ENCODE measurements around the gene FBRS. TPM values are rescaled to one million over a fixed set of nuclear protein-coding genes. Genes with fewer than 3 reads are reported as not detected.

The FBRS gene
- total RNA-seq, 1 experiment from 2014 or later: 16.8 TPM

DNA sequence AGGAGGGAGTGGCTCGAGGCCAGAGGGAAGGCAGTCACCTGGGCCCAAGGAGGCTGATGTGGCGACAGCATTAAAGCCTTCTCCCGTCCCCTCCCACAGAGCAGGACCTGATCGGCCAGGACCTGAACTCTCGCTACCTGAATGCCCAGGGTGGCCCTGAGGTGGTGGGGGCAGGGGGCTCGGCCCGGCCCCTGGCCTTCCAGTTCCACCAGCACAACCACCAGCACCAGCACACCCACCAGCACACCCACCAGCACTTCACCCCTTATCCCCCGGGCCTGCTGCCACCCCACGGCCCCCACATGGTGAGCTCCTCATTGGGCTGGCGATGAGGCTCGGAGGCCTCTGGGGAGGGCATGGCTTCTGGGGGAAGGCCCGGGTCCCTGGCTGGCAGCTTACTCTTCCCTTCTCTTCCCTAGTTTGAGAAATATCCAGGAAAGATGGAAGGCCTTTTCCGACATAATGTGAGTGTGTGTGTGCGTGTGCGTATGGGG is 6.4 kb downstream of the FBRS start:
- Histone ChIP-seq H3K18ac (ENCODE audit: insufficient read length, low read depth, low read length) (no peak overlapping the region), H4K91ac (ENCODE audit: insufficient read length, low read depth, low read length) (no peak overlapping the region), H3K4ac (ENCODE audit: low read depth, low read length) (no peak overlapping the region), H4K5ac (ENCODE audit: insufficient read length, low read depth, low read length) (no peak overlapping the region), H3K9me3 (ENCODE audit: control insufficient read depth, low read depth, low read length) (no peaks in the 10 kb centered on the region), H3K23ac (ENCODE audit: insufficient read length, low read depth, low read length) (no peak overlapping the region), H2BK5ac (ENCODE audit: insufficient read length, low read length) (no peak overlapping the region), H2AK5ac (ENCODE audit: insufficient read length, low read length) (no peak overlapping the region), H3K14ac (ENCODE audit: insufficient read depth, low read length) (no peak overlapping the region), H3K79me2 (ENCODE audit: insufficient read depth, low read length) (no peaks in the 10 kb centered on the region), H3K9ac (ENCODE audit: extremely low read depth, insufficient read length, low read length) (no peak overlapping the region), H3K79me1 (ENCODE audit: insufficient read depth, low read depth, low read length, poor library complexity, severe bottlenecking) (no peaks in the 10 kb centered on the region), H2BK120ac (ENCODE audit: low read depth, low read length, poor library complexity, severe bottlenecking) (no peak overlapping the region), H2BK20ac (ENCODE audit: low read depth, low read length, poor library complexity, severe bottlenecking) (no peak overlapping the region), H2AFZ (ENCODE audit: low read length) (no peak overlapping the region), H4K8ac (replicated peaks; ENCODE audit: insufficient read length, low read depth, low read length) (no peak overlapping the region), H3T11ph (ENCODE audit: low read length) (no peak overlapping the region), H2BK12ac (ENCODE audit: insufficient read length, low read depth, low read length) (no peak overlapping the region), H3K23me2 (ENCODE audit: insufficient read length, low read depth, low read length, poor library complexity, severe bottlenecking) (peaks cover under 1% of the 10 kb centered on the region), H3K27ac (ENCODE audit: insufficient read length, low read depth, low read length) (no peak overlapping the region), H2BK15ac (ENCODE audit: low read depth, low read length) (no peak overlapping the region), H3K27me3 (ENCODE audit: insufficient read depth, low read length) (peaks cover 16% of the 10 kb centered on the region; the same call in 1 of the 2 replicates), H3K56ac (ENCODE audit: insufficient read length, low read depth, low read length) (no peak overlapping the region), H3K4me2 (ENCODE audit: insufficient read depth, insufficient read length, low read length) (no peak overlapping the region), H3K4me1 (ENCODE audit: insufficient read depth, low read length) (no peaks in the 10 kb centered on the region), H4K20me1 (ENCODE audit: control insufficient read depth, insufficient read depth, insufficient read length) (no peaks in the 10 kb centered on the region)
- Mint-ChIP-seq H3K4me3 (no peak overlapping the region), H3K4me1 (peaks cover 0 to 6% of the 10 kb centered on the region in 2 experiments; a peak in 1 of 4 replicates), H3K27ac (no peak overlapping the region), H3K36me3 (ENCODE audit: insufficient read depth in 1 of 3, low read depth in 3 of 3) (peaks cover 27 to 71% (median 62%) of the 10 kb centered on the region in 3 experiments), H3K27me3 (ENCODE audit: low read depth) (peaks cover 87% of the 10 kb centered on the region), H3K9me3 (no peaks in the 10 kb centered on the region)
- no peak for DNase-seq
- TF ChIP-seq, protein P1, sequence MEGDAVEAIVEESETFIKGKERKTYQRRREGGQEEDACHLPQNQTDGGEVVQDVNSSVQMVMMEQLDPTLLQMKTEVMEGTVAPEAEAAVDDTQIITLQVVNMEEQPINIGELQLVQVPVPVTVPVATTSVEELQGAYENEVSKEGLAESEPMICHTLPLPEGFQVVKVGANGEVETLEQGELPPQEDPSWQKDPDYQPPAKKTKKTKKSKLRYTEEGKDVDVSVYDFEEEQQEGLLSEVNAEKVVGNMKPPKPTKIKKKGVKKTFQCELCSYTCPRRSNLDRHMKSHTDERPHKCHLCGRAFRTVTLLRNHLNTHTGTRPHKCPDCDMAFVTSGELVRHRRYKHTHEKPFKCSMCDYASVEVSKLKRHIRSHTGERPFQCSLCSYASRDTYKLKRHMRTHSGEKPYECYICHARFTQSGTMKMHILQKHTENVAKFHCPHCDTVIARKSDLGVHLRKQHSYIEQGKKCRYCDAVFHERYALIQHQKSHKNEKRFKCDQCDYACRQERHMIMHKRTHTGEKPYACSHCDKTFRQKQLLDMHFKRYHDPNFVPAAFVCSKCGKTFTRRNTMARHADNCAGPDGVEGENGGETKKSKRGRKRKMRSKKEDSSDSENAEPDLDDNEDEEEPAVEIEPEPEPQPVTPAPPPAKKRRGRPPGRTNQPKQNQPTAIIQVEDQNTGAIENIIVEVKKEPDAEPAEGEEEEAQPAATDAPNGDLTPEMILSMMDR (conservative IDR thresholded peaks at IDR 0.05): no peak
- no CpG with 5 or more reads among the region's 15 CpGs for WGBS (ENCODE audit: extremely low coverage, insufficient read length, low lambda C conversion rate)

Data from H9 (cell line).